NCI-H226 (cell line): ENCODE data around the gene ZNF627.
"Not testable (repeated sequence)": the region's sequence is repeated elsewhere in the genome, so short reads cannot be mapped to it uniquely, and the experiment has no call there.

Experiments used
- DNase-seq: peaks from one replicate; pipeline ENCODE4 v3.0.0-alpha.2; 2015

The ZNF627 gene

GRCh38 chr19:11576227-11576626 is 21.1 kb upstream of the ZNF627 start:
- no peak for DNase-seq

GRCh38 chr19:11577451-11578257 is 19.6 kb upstream of the ZNF627 start, which contains the start of gene ACP5:
Gene ACP5, minus strand, starts transcription at chr19:11577645. Its CDS starts 328 bp downstream, at chr19:11577317.
- no peak for DNase-seq

- DNase-seq = no peak
Measured at GRCh38 chr19:11578258-11579142, 18.8 kb upstream of the ZNF627 start.

- DNase-seq = no peak
Measured at GRCh38 chr19:11580116-11580515, 17.2 kb upstream of the ZNF627 start.

GRCh38 chr19:11581740-11582139 is 15.5 kb upstream of the ZNF627 start:
- no peak for DNase-seq

GRCh38 chr19:11586331-11586730 is 11.0 kb upstream of the ZNF627 start:
- no peak for DNase-seq

GRCh38 chr19:11587302-11587974 is 9.8 kb upstream of the ZNF627 start:
- peak; percentile 54 for DNase-seq

- DNase-seq = no peak
Measured at GRCh38 chr19:11587975-11588631, 9.2 kb upstream of the ZNF627 start.

GRCh38 chr19:11594084-11594483 is 3.2 kb upstream of the ZNF627 start:
- no peak for DNase-seq

- no peak for DNase-seq
Measured at GRCh38 chr19:11596156-11596555, 1.1 kb upstream of the ZNF627 start.

- no peak for DNase-seq
Measured at GRCh38 chr19:11598103-11598483, 810 bp downstream of the ZNF627 start.

- DNase-seq = no peak
Measured at GRCh38 chr19:11598746-11599145, 1.5 kb downstream of the ZNF627 start.

GRCh38 chr19:11599704-11600103 is 2.4 kb downstream of the ZNF627 start:
- DNase-seq = not testable (repeated sequence)

GRCh38 chr19:11606484-11606883 is 9.2 kb downstream of the ZNF627 start:
- DNase-seq = no peak

- DNase-seq = no peak
Measured at GRCh38 chr19:11611730-11612129, 14.4 kb downstream of the ZNF627 start.

GRCh38 chr19:11612816-11613511 is 15.7 kb downstream of the ZNF627 start:
- no peak for DNase-seq

GRCh38 chr19:11617180-11618062 is 20.1 kb downstream of the ZNF627 start:
- DNase-seq = no peak

- DNase-seq = no peak
Measured at GRCh38 chr19:11620553-11620952, 23.3 kb downstream of the ZNF627 start.

- not testable (repeated sequence) for DNase-seq
Measured at GRCh38 chr19:11622401-11622800, 25.1 kb downstream of the ZNF627 start.

- no peak for DNase-seq
Measured at GRCh38 chr19:11624069-11624463, 26.8 kb downstream of the ZNF627 start.

GRCh38 chr19:11626252-11626651 is 29.0 kb downstream of the ZNF627 start:
- no peak for DNase-seq
